ENCODE data around the gene RCAN1. TPM values are rescaled to one million over a fixed set of nuclear protein-coding genes. Genes with fewer than 3 reads are reported as not detected.
A peak's percentile ranks its signal among the peaks of the same experiment; 100 is the strongest.
"Not testable (repeated sequence)": the region's sequence is repeated elsewhere in the genome, so short reads cannot be mapped to it uniquely, and the experiment has no call there.

The RCAN1 gene
- total RNA-seq, 1 donor from 2014 or later = 36.0 TPM

DNA sequence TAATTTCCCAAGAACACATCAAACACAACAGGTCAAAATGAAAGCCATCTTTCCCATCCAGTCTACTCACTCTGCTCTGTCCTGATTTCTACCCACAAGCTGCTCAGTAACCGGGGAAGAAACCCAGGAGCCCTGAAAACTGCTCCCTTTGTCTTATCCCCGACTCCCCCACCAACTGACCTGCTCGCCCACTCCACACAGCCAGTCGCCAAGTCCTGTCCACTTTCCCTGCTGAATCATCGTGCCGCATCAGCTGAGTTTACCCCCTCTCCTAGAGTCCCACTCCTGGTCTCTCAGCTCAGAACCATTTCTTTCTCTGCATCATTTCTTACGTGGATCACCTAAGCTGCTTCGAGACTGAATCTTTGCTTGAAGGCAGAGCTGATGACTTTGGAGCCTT, 11.2 kb upstream of the RCAN1 start:
- no peak for ATAC-seq (ENCODE audit: poor library complexity)
- intact Hi-C loops (cut with DNase I) = no loop called here
- DNase-seq = no peak

DNA sequence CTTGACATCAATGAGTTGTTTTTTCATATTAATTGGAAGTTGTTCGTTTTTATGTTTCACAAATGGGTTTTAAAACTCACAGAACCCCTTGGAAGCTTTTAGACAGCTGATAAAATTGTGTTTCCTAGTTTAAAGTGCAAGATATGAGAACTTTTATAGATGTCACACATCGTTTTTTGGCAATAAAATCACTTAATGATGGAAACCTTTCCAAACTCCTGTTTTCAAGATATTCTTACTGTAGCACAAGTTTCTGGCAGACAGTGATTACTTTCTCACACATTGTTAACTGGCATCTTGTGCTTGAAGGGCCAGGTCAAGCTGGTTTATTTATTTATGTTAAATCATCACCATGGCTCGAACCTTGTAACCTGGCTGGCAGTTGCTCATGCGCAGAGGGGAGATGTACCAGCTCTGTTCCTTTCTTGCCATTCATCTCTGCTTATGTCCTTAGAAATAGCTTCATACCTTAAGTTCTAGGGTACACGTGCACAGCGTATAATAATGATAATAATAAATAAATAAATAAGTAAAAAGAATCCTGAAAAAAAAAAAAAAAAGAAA, 10.2 kb upstream of the RCAN1 start:
- intact Hi-C loops (cut with DNase I) = no loop called here
- DNase-seq (peak; percentile 43), ATAC-seq (ENCODE audit: poor library complexity) (peak; percentile 40)

- ATAC-seq (ENCODE audit: poor library complexity) = no peak
- intact Hi-C loops (cut with DNase I) = no loop called here
- no peak for DNase-seq
Observed at GRCh38 chr21:34623516-34623915, 8.6 kb upstream of the RCAN1 start.

GRCh38 chr21:34621434-34622350, 6.8 kb upstream of the RCAN1 start:
- intact Hi-C loops (cut with DNase I) = no loop called here
- DNase-seq = no peak
- ATAC-seq (ENCODE audit: poor library complexity) = no peak

DNA sequence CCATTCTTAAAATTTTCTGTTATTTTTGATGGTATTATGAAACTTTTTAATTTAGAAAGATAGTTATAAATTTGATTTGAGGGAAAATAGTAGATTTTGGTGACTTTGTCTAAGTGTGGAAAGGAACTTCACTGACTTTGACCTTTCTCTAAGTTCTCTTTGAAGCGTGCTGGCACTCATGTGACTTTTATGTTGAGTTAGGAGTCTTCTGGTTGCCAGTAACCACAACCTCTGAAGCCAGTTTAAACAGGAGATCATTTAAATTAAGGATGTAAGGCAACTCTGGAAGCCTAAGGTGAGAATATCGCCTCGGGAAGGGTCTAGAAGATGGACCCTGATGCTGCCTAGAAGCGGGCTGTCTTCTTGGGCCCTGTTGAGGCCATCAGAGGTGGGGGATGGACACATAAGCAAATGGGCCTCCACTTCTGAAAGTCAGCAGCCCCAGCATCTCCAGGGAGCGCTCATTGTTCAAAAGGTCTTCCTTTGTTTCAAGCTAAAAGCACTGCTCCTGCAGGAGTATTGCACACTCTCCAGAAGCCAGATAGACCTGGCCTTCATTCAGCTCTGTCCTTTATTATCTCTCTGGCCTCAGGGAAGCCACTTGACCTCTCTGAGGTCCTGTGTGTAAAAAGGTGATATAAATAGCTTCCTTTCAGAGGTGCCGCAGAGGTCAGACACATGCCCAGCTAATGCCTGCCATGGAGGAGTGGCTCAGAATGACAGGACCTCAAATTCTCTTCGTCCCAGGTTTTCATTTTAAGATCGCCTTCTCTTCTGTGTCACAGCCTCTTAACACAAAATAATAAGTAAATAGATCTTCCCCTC, 5.1 kb upstream of the RCAN1 start:
- peak; percentile 45 for DNase-seq
- ATAC-seq (ENCODE audit: poor library complexity) = peak; percentile 81
- intact Hi-C loops (cut with DNase I) = loop anchor here (5.0 to 10.0 kb wide), 2 partner anchors 93 to 705 kb away; partner anchors contain the start of gene ATP5PO

DNA sequence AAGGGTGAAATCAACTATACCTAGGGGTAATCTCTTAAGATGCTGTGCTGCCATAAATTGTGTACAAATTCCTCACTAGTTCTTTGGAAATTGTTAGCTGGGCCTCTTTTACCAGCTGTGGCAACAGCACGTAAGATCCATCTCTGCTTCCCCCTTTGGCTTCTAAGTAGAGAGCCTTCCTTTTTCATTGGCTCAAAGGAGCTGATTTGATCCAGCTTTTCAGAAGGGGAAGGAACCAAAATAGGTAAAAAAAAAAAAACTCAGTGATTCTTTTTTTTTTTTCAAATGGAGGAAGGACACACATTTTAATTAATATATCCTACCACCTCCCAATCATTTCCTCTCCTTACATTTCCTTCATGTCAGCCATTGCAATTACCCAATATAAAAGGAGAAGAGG, 4.0 kb upstream of the RCAN1 start:
- no peak for DNase-seq
- no peak for ATAC-seq (ENCODE audit: poor library complexity)
- intact Hi-C loops (cut with DNase I) = loop anchor here (5.0 to 10.0 kb wide), 2 partner anchors 92 to 704 kb away; partner anchors contain the start of gene ATP5PO

DNA sequence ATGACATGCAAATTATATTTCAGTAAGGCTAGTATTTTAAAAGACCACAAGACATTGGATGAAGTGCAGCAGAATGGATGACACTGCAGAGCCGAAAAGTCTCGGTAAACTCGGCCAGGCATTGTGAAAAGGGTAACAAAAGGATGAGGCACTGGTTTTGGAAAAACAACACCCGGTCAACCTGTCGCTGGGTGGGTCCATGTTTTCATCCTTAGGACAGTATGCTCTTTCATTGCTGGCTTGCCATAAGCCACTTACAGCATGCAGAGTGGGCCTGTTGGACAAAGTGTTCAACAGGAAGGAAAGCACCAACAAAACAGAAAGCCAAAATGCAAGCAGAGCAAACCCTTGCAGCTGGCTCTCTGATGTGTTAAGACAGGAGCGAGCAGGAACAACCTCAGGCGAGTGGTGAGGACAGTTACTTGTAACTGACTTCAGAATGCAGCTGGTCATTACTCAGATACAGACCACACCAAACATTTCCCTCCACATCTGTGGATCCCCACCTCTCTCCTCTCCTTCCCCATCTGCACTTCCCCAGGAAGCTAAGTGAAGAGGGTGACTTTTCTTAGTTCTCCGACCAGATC, 2.9 kb upstream of the RCAN1 start:
- DNase-seq = no peak
- intact Hi-C loops (cut with DNase I) = loop anchor here (5.0 to 10.0 kb wide), 2 partner anchors 91 to 703 kb away; partner anchors contain the start of gene ATP5PO
- no peak for ATAC-seq (ENCODE audit: poor library complexity)

- intact Hi-C loops (cut with DNase I) = loop anchor here (5.0 to 10.0 kb wide), 2 partner anchors 88 to 701 kb away; partner anchors contain the start of gene ATP5PO
- DNase-seq (no peak), ATAC-seq (ENCODE audit: poor library complexity) (no peak)
Observed at GRCh38 chr21:34615487-34615814, 538 bp upstream of the RCAN1 start.

GRCh38 chr21:34613679-34614627, 960 bp downstream of the RCAN1 start:
- intact Hi-C loops (cut with DNase I) = loop anchor here (10.0 kb wide), 1 partner anchor 699 kb away; the partner anchor contains the start of gene ATP5PO
- DNase-seq (no peak), ATAC-seq (ENCODE audit: poor library complexity) (no peak)

DNA sequence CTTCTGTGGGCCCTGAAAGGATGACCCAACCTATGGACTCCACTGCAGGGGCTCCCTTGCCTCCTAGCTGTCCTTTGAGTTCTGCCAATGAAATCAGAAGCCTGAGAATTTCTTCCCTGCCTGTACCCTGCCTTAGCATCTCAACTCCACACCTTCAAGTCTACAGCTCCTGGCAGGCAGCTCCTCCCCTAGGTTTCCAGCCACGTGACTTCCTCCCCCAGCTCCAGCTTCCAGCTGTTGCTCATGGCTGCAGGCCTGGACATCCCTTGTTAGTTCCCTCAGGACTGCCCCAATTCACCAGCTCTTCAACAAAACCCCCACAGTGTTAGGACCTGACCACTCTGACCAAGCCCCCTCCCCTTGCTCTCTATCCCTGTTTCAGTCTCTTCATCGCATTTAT, 2.4 kb downstream of the RCAN1 start:
- intact Hi-C loops (cut with DNase I) = loop anchor here (10.0 kb wide), 1 partner anchor 698 kb away; the partner anchor contains the start of gene ATP5PO
- DNase-seq = no peak
- no peak for ATAC-seq (ENCODE audit: poor library complexity)

GRCh38 chr21:34612056-34612455, 2.9 kb downstream of the RCAN1 start:
- DNase-seq (no peak), ATAC-seq (ENCODE audit: poor library complexity) (no peak)

GRCh38 chr21:34611528-34611927, 3.4 kb downstream of the RCAN1 start:
- no peak for ATAC-seq (ENCODE audit: poor library complexity)
- DNase-seq = no peak
- intact Hi-C loops (cut with DNase I) = loop anchor here (10.0 kb wide), 1 partner anchor 697 kb away; the partner anchor contains the start of gene ATP5PO

More at GRCh38 chr21:34612056-34612455, 2.9 kb downstream of the RCAN1 start:
- intact Hi-C loops (cut with DNase I) = loop anchor here (10.0 kb wide), 1 partner anchor 697 kb away; the partner anchor contains the start of gene ATP5PO

DNA sequence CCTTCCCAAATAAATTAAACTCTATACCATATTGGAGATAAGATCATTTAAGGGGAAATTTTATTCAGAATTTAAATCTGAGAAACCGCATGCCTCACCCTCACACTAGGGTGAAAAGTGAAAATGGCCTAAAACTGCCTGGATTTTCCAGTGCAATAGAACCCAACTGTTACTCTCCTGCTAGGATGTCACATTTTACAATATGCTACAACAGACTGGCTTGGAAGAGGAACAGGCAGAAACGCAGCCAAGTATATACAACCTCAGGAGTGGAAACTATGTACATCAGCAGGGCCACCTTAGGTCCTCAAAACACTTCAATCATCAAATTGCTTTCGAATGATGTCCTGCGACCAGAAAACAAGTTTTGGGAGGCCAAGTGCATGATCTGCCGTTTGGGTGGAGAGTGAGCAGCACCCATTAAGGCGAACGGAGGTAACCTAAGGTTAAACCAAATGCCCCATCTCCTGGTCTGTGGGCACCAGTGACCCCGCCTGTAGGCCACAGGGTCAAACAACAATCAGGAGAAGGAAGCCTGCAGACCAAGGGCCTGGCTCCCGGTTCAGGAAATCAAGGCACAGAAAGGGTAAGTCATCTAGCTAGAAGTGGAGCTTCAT, 4.9 kb downstream of the RCAN1 start:
- no peak for ATAC-seq (ENCODE audit: poor library complexity)
- DNase-seq = no peak
- intact Hi-C loops (cut with DNase I) = loop anchor here (10.0 kb wide), 1 partner anchor 695 kb away; the partner anchor contains the start of gene ATP5PO

- DNase-seq (no peak), ATAC-seq (ENCODE audit: poor library complexity) (no peak)
- intact Hi-C loops (cut with DNase I) = no loop called here
Observed at GRCh38 chr21:34609244-34609932, 5.5 kb downstream of the RCAN1 start.

GRCh38 chr21:34607376-34607775, 7.5 kb downstream of the RCAN1 start:
- intact Hi-C loops (cut with DNase I); DNase-seq; ATAC-seq (ENCODE audit: poor library complexity): not testable (repeated sequence)

DNA sequence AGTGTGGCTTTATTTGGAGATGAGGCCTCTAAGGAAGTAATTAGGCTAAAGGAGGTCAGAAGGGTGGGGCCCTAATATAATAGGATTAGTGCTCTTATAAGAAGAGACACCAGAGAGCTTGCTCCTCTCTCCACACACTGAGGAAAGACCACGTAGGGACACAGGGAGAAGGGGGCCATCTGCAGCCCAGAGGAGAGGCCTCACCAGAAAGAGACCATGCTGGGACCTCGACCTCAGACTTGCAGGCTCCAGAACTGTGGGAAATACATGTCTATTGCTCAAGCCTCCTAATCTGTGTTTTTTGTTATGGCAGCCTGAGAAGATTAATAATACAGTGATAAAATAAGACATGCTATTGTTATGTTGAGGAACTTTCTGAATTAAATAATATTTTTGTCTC, 8.3 kb downstream of the RCAN1 start:
- intact Hi-C loops (cut with DNase I) = no loop called here
- ATAC-seq (ENCODE audit: poor library complexity) = no peak
- DNase-seq = no peak

All from Right ventricle myocardium superior (tissue), 1 donor.